GM10847 (cell line): ENCODE data around the gene SND1.
A peak's percentile ranks its signal among the peaks of the same experiment; 100 is the strongest.

Experiments used
- POLR2A ChIP-seq: IDR thresholded peaks from 2 replicates; pipeline ENCODE4 v1.6.1; 2011; ENCODE audit not compliant: insufficient read length; ENCODE audit errors: extremely low read depth

Gene SND1

GRCh38 chr7:127651556-127652332 is at the start of gene SND1:
Gene SND1 (plus strand): TSS chr7:127652194. CDS start chr7:127652374, 180 bp downstream.
- TF ChIP-seq POLR2A: peak; percentile 83

- no peak for TF ChIP-seq POLR2A
Measured at GRCh38 chr7:127608446-127608845, 43.5 kb upstream of the SND1 start.

GRCh38 chr7:127609297-127609696 is 42.7 kb upstream of the SND1 start:
- TF ChIP-seq POLR2A: no peak

- TF ChIP-seq POLR2A: no peak
Measured at GRCh38 chr7:127612263-127612662, 39.7 kb upstream of the SND1 start.

- no peak for TF ChIP-seq POLR2A
Measured at GRCh38 chr7:127616724-127617123, 35.3 kb upstream of the SND1 start.

- no peak for TF ChIP-seq POLR2A
Measured at GRCh38 chr7:127618042-127618441, 34.0 kb upstream of the SND1 start, which contains the start of gene PAX4. Gene PAX4 (minus strand): TSS chr7:127618142. CDS start chr7:127615928, 2,214 bp downstream.

- TF ChIP-seq POLR2A: no peak
Measured at GRCh38 chr7:127618775-127619174, 33.2 kb upstream of the SND1 start.

- no peak for TF ChIP-seq POLR2A
Measured at GRCh38 chr7:127619681-127620405, 32.2 kb upstream of the SND1 start.

- no peak for TF ChIP-seq POLR2A
Measured at GRCh38 chr7:127620406-127621233, 31.4 kb upstream of the SND1 start.

- TF ChIP-seq POLR2A: no peak
Measured at GRCh38 chr7:127625331-127625730, 26.7 kb upstream of the SND1 start.

- TF ChIP-seq POLR2A: no peak
Measured at GRCh38 chr7:127628445-127628844, 23.5 kb upstream of the SND1 start.

- TF ChIP-seq POLR2A: no peak
Measured at GRCh38 chr7:127629268-127629854, 22.6 kb upstream of the SND1 start.

- no peak for TF ChIP-seq POLR2A
Measured at GRCh38 chr7:127632276-127632910, 19.6 kb upstream of the SND1 start.

GRCh38 chr7:127635659-127636285 is 16.2 kb upstream of the SND1 start:
- TF ChIP-seq POLR2A: no peak
